NCI-H2029 treated with DMSO at 0.1 percent for 48 hours (cell line): ENCODE results near the gene NEUROD2.

Experiments used
- DNase-seq: peaks from one replicate; lab custom pipeline; 2025; lab: John Stamatoyannopoulos, UW

Gene NEUROD2

DNA sequence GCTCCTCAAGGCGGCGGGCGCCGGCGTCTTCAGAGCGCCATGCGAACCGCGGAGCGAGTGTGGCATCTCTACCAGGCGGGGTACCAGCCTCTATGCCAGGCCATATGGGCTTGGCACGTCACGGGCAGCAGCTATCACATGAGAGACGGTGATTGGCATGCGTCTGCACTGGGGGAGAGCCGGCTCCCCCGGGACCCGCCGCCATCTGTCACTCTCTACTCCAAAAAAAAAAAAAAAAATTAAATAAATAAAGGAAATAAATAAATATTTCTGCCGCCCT is at the start of gene NEUROD2:
TSS of gene NEUROD2 (minus strand) at position 70 of the 280 bp plus-strand sequence. CDS start 1,321 bp downstream, outside the sequence.
- DNase-seq, result no peak

DNA sequence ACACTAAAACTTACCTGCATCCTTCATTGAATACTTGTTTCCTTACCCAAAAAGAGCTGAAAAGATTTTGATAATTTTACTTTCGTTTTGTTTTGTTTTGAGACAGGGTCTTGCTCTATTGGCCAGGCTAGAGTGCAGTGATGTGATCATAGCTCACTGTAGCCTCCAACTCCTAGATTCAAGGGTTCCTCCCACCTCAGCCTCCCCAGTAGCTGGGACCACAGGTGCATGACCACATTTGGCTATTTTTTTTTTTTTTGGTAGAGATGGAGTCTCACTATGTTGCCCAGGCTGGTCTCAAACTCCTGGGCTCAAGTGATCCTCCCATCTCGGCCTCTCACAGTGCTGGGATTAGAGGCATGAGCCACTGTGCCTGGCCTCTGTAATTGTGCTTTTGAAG is 47.4 kb upstream of the NEUROD2 start:
- DNase-seq, result no peak

DNA sequence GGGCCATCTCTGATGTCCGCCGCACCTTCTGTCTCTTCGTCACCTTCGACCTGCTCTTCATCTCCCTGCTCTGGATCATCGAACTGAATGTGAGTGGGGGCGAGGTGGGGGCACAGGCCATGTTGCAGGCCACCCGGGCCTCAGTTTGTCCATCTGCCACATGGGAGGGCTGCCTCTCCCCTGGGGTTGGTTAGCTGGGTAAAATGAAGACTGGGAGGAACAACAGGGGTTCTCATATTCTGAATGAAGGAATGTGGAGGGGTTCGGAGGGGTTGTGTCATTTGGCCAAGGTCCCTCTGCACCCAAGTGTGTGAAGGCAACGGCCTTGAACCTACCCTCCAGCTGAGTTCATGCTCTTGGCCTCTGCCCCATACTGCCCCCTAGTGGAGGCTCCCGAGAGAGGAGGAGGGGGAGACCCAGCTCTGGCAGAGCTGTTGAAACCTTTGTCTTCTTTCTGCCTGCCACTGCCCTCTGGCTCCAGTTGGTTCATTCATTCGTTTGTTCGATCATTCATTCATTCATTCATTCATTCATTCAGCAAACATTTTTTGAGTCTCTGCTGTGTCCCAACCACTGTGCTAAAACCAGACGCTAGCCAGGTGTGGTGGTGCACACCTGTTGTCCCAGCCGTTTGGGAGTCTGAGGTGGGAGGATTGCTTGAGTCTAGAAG is 46.1 kb upstream of the NEUROD2 start:
- no peak for DNase-seq

DNA sequence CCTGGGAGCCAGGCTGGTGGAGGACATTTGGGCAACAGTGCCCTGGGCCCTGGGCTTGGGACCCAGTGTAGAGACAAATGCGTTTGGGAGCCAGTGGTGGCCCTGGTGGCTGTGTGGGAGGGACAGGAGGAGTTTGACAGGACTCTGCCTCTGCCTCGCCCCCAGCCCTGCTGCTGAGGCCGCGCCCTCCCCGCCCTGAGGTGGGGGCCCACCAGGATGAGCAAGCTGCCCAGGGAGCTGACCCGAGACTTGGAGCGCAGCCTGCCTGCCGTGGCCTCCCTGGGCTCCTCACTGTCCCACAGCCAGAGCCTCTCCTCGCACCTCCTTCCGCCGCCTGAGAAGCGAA is 45.6 kb upstream of the NEUROD2 start:
- no peak for DNase-seq

DNA sequence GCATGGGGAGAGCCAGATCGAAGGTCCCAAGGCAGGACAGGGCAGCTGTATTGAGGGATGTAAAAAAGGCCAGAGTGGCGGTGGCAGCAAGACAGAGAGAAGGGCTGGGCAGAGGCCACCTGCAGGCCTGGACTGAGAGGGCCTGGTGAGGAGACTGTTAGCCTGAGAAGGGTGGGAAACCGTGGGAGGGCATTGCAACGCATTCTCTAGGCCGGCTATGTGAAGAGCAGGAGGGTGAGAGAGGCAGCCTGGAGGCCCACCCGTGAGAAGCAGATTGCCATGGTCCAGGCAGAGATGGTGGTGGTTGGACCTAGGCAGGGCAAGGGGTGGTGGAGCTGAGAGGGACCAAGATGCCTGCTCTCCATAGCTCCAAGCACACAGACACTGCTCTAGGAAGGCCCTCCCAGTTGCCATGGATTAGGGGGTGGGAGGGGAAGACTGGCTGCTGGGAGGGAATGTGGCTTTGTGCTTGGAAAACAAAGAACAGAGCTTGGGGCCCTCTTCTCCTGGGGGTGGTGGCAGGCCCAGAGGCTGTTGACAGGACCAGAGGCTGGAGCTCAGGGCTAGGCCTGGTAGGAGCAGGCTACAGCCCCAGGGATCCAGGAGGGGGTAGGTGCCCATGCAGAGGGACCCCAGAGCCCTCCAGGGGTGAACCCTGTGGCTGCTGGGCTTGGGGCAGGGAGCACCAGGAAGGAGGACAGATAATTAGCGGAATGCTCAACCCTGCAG is 45.0 kb upstream of the NEUROD2 start:
- DNase-seq, result no peak

DNA sequence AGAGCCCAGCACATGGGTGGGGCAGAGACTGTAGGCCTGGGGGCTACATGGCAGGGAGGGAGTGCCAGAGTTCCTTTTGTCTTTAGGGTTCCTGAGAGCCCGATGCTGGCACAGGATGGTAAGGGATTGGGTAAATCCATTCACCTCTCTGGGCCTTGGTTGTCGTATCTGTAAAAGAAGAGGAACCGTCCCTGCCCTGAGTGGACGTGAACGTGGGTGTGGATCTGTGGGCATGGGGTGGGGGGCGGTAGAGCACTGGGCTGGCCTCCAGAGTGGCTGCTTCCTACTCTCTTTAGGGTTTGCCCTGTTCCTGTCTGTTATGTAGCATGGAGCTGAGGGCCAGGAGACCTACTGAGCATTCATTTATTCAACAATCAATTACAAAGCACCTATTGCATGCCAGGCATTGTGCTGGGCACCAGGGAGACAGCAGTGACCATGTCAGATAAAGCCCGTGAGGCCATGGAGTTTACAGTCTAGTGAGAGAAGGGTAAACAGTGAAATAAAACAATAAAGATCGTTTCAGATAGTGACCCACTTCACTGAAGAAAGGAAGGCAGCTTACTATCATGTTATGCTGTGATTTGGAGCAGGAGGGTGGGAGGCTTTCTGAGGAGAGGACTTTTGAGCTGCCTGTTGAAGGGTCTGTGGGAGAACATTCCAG is 44.3 kb upstream of the NEUROD2 start:
- DNase-seq, result no peak

DNA sequence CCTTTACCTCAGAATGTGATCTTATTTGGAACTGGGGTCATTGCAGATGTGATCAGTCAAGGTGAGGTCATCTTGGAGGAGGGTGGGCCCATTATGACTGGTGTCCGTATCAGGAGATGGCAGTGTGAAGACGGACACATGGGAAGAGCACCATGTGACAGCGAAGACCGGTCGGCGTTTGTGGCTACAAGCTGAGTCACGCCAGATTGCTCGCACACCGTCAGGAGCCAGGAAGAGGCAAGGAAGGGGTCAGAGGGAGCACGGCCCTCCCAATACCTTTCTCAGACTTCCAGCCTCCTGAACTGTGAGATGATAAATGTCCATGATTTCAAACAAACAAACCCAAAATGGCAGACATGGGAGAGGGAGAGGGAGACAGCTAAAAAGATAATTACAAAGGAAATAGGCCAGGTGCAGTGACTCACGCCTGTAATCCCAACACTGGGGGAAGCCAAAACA is 42.4 kb upstream of the NEUROD2 start:
- no peak for DNase-seq

DNA sequence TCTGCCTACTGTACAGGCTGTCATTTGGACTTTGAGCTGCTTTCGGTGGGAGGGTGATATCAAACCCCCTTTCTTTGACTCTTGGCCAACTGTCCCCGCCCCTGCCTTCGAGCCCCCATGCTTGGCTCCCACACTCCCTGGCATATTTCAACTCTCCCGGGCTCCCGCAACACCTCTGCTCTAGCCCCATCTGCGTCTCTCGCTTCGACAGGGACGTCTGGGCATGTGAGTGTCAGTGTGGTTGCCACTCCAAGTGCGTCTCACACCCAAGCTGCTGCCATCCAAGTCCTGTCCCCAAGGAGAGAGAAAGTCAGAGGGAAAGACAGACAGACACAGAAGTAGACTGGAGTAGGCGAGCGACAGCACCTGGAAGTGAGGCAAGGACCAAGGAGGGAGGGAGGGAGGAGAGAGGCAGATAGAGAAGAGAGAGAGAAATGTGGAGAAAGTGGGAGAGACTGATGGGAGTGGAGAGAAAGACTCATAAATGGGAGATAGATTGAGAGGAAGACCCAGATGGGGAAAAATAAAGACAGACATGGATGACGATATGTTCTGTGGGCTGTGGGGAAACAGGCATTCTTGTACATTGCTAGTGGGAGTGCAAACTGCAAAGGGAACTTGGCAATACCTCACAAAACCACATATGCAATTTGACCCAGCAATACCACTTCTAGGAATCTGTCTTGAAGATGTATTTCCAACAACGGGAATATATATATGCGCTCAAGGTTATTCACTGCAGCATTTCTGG is 41.1 kb upstream of the NEUROD2 start:
- no peak for DNase-seq

DNA sequence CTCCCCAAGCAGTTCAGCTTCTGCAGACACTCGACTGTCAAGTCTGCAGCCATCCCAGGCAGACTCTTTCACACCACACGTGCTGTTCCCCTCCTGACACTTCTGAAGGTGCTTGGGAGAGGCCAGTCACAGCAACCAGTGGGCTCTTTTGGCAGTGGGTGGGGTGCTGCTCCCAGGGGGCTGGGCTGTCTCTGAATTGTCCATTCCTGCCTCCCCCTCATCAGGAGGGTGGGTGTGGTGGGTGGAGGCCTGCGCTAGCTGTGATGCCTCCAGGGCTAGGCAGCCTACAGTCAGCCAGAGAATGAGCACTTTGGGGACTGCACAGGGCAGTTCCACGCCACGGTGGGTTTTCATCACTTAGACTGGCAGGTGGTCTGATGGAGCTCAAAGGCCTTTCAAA is 39.5 kb upstream of the NEUROD2 start:
- no peak for DNase-seq

DNA sequence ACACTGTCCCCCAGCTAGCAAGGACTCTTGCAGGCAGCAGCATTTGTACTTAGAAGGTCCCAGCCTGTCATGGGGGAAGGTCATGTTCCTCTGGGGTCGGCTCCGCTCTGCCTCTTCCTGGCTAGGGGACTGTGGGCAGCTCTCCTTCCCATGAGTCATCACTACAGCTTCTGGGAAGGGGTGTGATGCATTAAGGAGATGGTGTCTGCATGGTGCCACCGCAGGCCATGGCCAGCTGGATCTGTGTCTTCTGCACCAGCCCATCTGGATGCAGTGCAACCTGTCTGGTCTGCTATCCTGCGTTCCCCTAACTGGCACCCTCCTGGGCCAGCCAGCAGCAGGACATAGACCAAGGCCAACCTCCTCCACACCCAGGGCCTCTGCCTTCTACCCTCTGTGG is 35.6 kb upstream of the NEUROD2 start:
- DNase-seq, result no peak

DNA sequence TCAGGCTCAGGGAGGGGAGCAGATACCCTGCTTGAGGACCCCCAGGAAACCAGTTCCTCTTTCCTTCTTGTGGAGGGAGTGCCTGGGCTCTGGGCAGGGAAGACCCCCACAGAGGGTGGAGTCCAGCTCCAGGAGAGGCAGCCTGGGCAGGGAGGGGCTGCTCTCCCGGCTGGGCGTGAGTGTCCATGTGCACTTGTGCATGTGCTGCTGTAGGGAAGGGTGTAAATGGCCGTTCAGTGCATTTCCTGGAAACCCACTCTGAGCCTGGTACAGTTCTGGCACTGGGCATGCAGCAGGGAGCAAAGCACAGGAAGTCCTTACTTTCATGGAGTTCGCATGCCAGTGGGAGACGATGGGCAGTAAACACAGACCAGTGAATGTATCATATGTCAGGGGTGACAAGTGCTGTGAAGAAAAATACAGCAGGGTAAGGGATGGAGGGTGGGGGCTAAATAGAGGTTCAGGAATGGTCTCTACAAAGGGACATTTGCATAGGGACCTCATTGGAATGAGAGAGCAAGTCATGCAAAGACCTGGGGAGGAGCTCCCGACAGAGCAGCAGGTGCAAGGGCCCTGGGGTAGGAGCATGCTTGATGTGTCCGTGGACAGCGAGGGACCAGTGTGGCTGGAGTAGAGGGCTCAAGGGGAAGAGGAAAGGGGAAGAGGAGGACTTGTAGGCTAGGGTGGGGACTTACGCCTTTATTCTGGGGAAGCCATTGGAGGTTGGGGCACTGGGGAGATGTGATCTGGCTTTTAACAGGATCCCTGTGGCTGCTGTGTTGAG is 34.8 kb upstream of the NEUROD2 start:
- no peak for DNase-seq

DNA sequence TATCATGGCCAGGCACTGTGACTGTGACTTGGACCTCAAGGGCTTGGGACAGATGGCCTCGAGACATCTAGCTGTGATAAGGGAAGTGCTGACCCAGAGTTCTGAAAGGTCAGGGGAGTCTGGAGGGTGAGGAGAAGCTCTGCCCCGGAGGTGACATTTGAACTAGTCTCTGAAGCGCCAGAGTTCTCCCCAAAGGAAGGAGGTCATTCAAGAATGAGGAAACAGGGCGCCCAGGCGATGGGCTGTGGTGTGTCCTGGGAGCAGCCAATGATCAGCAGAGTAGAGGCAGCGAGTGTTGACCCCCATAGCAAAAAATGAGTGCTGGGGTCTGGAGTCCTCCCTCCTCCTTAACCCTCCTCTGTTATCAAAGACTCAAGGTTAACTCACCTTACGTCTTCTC is 34.2 kb upstream of the NEUROD2 start:
- no peak for DNase-seq

DNA sequence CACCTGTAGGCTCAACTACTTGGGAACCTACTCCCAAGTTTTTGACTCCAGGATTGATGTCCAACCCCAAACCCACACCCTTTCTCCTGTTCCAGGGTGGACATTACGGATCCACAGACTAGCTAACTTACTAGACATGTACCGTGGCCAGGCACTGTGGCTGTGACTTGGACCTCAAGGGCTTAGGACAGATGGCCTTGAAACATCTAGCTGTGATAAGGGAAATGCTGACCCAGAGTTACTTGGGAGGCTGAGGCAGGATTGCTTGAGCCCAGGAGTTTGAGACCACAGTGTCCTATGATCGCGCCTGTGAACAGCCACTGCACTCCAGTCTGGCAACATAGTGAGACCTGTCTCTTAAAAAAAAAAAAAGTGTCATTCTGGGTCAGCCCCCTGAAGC is 33.4 kb upstream of the NEUROD2 start:
- no peak for DNase-seq

DNA sequence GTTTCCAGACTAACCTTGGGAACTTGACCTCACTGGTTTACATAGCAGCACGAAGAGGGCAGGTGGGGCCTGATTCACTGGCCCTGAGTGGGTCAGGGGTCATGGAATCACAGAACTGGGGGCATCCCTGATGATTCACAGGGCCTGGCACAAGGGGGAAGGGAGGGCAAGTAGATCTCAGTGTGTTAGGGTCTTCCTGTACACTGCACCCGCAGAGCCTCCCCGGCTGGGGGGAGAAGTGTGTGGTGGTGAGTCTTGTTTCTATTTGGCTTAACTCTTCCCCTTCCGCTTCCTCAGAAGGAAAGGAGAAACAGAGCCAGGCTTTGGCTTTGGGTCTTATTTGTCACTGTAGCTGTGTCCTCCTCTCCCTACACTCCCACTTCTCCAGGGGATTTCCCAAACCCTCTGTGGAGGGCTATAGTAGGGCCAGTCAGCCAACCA is 32.9 kb upstream of the NEUROD2 start:
- no peak for DNase-seq

DNA sequence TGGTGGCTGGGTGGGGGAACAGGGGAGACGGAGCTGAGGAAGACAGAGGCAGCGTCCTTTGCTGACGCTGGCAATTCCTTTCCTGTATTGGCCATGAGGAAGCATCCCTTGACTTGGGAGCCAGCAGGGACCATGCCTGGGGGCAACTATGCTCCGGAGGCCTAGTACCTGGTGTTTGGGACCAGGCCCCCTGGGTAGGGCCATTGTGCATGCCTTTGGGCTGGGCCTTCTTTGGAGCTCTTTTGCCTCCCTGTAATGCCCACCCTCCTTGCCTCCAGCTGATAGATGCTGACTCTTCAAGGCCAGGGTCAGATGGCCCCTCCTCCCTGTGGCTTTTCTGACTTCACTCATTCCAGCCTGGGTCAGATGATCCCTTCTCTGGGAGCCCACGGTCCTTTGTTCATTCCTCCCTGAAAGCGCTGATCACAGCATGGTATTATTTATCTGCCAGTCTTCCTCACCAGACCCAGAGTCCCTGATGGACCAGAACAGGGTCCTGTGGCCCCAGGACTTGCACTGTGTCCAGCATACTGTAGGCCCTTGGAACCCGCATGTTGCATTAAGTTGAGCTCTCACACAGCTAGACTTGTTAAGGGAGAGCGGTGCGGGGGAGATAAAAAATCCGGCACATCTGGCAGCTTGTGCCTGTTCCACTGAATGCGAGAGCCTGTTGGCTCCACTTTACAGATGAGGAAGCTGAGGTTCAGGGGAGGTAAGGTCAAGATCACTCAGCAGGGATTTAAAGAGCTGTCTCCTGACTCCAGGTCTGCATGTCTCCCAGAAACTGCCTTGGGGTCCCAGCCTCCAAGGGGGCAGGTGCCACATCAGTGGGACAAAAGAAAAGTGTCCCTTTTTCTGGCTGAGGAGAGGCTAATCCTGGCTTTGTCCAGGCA is 32.1 kb upstream of the NEUROD2 start:
- DNase-seq, result no peak

DNA sequence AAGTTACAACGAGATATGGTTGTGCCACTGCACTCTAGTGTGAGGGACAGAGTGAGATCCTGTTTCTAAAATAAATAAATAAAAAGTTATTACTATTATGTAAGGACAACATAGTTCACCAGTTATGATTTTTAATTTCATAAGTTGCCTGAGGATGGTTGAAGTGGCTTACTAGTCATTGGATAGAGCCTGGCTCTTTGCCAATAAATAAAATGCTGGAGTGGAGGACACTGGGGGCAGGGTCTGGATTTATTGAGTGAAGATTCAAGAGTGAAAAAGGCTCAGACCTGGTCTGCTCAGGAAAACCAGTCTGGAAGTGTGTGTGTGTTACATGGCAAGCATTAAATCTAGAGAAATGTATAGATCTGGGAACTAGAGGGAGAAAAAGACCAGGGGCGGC is 31.3 kb upstream of the NEUROD2 start:
- no peak for DNase-seq

DNA sequence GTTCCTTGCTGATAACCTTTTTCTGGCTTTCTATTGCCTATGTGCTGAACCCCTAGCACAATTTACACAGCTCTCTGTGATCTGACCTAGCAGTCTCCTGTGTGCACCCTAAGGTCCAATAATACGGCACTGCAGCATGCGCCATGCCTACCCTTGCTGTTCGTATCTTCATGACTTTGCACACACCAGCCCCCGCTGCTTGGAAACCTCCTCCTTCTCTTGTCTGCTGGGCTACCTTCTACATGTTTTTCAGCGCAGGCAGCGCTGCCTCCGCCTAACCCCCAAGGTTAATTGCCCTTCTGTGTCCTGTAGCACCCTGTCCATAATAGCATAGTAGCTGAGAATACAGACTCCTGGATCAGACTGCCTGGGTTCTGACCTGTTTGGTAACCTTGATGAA is 30.6 kb upstream of the NEUROD2 start:
- no peak for DNase-seq

DNA sequence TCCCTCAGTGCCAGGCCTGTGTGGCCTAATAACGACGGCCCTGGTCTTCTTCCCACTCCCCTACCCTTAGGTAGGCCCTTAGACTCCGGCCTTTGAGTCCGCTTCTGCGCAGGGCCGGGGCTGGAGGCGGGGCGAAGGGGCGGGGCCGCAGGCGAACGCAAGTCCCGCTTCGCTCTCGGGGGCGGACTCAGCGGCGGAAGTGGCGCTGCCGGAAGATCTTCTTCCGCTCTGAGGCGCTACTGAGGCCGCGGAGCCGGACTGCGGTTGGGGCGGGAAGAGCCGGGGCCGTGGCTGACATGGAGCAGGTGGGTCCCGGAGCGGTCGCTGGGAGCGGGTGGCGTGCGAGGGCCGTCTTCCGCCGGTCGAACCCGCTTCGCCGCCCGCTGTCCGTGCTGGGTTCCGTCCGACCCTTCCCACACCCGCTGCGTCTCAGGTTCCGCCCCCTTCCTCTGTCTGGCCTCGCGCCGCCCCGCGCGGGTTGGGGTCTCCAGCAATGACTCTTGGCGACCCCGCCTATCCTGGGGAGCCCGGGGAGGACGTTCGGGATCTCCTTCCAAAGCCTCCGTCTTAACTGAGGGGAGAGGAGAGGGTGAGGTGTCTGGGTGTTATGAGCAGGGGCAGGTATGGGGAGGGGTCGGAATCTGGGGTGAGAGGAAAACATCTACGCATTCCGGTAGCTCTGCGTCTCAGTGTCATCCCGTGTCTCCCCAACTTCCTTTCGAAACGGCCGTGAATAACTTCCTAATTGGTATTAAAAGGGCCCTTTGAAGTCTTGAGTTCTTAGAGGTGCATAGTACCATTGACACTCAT is 29.4 kb upstream of the NEUROD2 start, which contains the start of gene STARD3:
TSS of gene STARD3 (plus strand) at position 218 of the 810 bp plus-strand sequence. CDS start 16,388 bp downstream, outside the sequence.
- peak; percentile 30 for DNase-seq

DNA sequence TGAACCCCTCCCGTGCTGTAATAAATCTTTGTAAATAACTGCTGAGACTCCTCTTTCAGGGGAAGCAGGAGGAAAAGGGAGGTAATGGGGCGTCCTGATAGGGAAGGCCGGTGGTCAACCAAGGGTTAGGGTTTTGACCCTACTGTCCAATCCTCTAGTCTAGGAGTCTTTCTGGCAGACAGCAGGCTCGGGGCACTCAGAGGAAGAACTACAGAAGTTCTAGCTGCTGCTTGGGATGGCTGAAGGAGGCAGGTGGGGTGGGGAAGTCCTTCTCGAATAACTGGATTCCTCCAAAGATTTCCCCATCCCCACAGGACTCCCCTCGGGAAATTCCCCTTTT is 28.8 kb upstream of the NEUROD2 start:
- DNase-seq, result no peak

DNA sequence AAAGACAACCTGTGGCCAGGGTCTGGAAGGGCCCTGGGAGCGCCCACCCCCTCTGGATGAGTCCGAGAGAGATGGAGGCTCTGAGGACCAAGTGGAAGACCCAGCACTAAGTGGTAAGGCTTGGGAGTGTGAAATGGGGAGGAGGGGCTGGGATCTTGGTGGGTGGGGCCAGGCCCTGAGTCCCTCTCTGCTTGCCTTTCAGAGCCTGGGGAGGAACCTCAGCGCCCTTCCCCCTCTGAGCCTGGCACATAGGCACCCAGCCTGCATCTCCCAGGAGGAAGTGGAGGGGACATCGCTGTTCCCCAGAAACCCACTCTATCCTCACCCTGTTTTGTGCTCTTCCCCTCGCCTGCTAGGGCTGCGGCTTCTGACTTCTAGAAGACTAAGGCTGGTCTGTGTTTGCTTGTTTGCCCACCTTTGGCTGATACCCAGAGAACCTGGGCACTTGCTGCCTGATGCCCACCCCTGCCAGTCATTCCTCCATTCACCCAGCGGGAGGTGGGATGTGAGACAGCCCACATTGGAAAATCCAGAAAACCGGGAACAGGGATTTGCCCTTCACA is 28.0 kb upstream of the NEUROD2 start:
- no peak for DNase-seq
